Naive thymus-derived CD4-positive, alpha-beta T cell (primary cell): ENCODE results near the gene WDR88. TPM values are rescaled to one million over a fixed set of nuclear protein-coding genes. Genes with fewer than 3 reads are reported as not detected.
"Not testable (repeated sequence)": the region's sequence is repeated elsewhere in the genome, so short reads cannot be mapped to it uniquely, and the experiment has no call there.

Source experiments
- ATAC-seq: fragments of 150-1000 bp; cut with Tn5 transposase; 2 replicates; pipeline ENCODE4 v1.10.0; 2021; ENCODE audit warnings: mild to moderate bottlenecking, moderate library complexity
- CTCF ChIA-PET: fragments of 350-600 bp; sonication (Branson Sonifier 250); formaldehyde crosslinking; loops from one replicate; lab custom pipeline; 2021; ENCODE audit warnings: antibody characterized with exemption; lab: Charles Lee
- POLR2A ChIA-PET: fragments of 350-600 bp; sonication (Branson Sonifier 250); formaldehyde crosslinking; loops from one replicate; lab custom pipeline; 2021; ENCODE audit warnings: antibody characterized with exemption, inconsistent platforms; lab: Charles Lee
- DNase-seq, 9 donors: peaks; one replicate each; pipeline versions ENCODE4 v3.0.0 to v3.0.0-alpha.2; 2020 to 2022; ENCODE audit warnings: mixed read lengths in 1 of 9
- H3K27ac ChIP-seq: one replicate; pipeline ENCODE4 v1.7.0; 2013; ENCODE audit warnings: mild to moderate bottlenecking, low read depth, low read length, moderate library complexity
- H3K27me3 ChIP-seq, 2 donors: one replicate each; pipeline ENCODE4 v1.7.0; 2013; ENCODE audit warnings: low read length in 2 of 2, mild to moderate bottlenecking in 2 of 2, moderate library complexity in 2 of 2; ENCODE audit not compliant: control insufficient read depth in 2 of 2, insufficient read depth in 2 of 2
- H3K36me3 ChIP-seq, 3 experiments: 1 replicate in 2 of 3; 2 replicates in 1 of 3; pipeline ENCODE4 v1.7.0; 2013; ENCODE audit warnings: low read length in 3 of 3, mild to moderate bottlenecking in 3 of 3, moderate library complexity in 1 of 3; ENCODE audit not compliant: insufficient read depth in 3 of 3, control insufficient read depth in 2 of 3
- H3K4me1 ChIP-seq, 2 donors: one replicate each; pipeline ENCODE4 v1.7.0; 2013; ENCODE audit warnings: low read length in 2 of 2, mild to moderate bottlenecking in 2 of 2, moderate library complexity in 1 of 2; ENCODE audit not compliant: control insufficient read depth in 2 of 2, insufficient read depth in 2 of 2
- H3K4me3 ChIP-seq: 2 replicates; pipeline ENCODE4 v1.7.0; 2013; ENCODE audit warnings: mild to moderate bottlenecking, low read length
- H3K9me3 ChIP-seq, 3 experiments: 1 replicate in 2 of 3; 2 replicates in 1 of 3; pipeline ENCODE4 v1.7.0; 2013; ENCODE audit warnings: low read length in 3 of 3; ENCODE audit not compliant: control insufficient read depth in 2 of 3
- H3K27ac Mint-ChIP-seq, 9 donors: one replicate each; pipeline ENCODE4 v1.8.0; 2020 to 2022; ENCODE audit warnings: mixed read lengths in 9 of 9, mild to moderate bottlenecking in 8 of 9, moderate library complexity in 5 of 9, inconsistent platforms in 2 of 9
- H3K27me3 Mint-ChIP-seq, 5 donors: one replicate each; pipeline ENCODE4 v1.8.0; 2021 to 2022; ENCODE audit warnings: mixed read lengths in 5 of 5, mild to moderate bottlenecking in 1 of 5
- H3K36me3 Mint-ChIP-seq, 5 donors: one replicate each; pipeline ENCODE4 v1.8.0; 2020 to 2022; ENCODE audit warnings: mixed read lengths in 5 of 5, mild to moderate bottlenecking in 3 of 5, inconsistent platforms in 1 of 5
- H3K4me1 Mint-ChIP-seq, 7 donors: one replicate each; pipeline ENCODE4 v1.8.0; 2020 to 2022; ENCODE audit warnings: mixed read lengths in 7 of 7, mild to moderate bottlenecking in 3 of 7, inconsistent platforms in 1 of 7
- H3K4me3 Mint-ChIP-seq, 10 donors: one replicate each; pipeline ENCODE4 v1.8.0; 2020 to 2022; ENCODE audit warnings: mild to moderate bottlenecking in 10 of 10, mixed read lengths in 10 of 10, moderate library complexity in 6 of 10, inconsistent platforms in 2 of 10
- H3K9me3 Mint-ChIP-seq, 11 donors: one replicate each; pipeline ENCODE4 v1.8.0; 2020 to 2022; ENCODE audit warnings: mixed read lengths in 11 of 11, mild to moderate bottlenecking in 4 of 11, inconsistent platforms in 1 of 11, moderate library complexity in 1 of 11
- intact Hi-C, 2 donors: fragments of 100-400 bp; cut with micrococcal nuclease; formaldehyde crosslinking; loops; one replicate each; pipeline ENCODE4 v1.15.1; 2023
- polyA plus RNA-seq, 2 donors: library from polyadenylated mRNA; unstranded; fragments of 300-500 nt; fragmentation: Illumina TruSeq; gene quantifications; one replicate each; pipeline ENCODE4 v1.2.3, GENCODE V29; 2021
- total RNA-seq, 6 experiments: library from RNA in 5 of 6; stranded (reverse) in 5 of 6; gene quantifications; 1 replicate in 5 of 6; 2 replicates in 1 of 6; pipeline ENCODE4 v1.2.3 and lab custom pipeline; 2021 to 2026

WDR88 gene
- total and polyA plus RNA-seq, 7 experiments from 2014 or later = 0.15 to 0.62 (median 0.37) TPM; not detected in 3

GRCh38 chr19:33189453-33189852, 57.5 kb downstream of the WDR88 start:
- POLR2A ChIA-PET = interaction anchor here (0.6 kb wide), 1 partner anchor 47 kb away, joined by 3 read pairs; no protein-coding TSS in a partner anchor
- no peaks in the 10 kb centered on the region for H3K36me3 Mint-ChIP-seq

GRCh38 chr19:33191092-33191491, 59.2 kb downstream of the WDR88 start:
- H3K27ac Mint-ChIP-seq, H3K27ac ChIP-seq, H3K9me3 ChIP-seq, H3K4me3 ChIP-seq, H3K9me3 Mint-ChIP-seq, H3K27me3 ChIP-seq, H3K36me3 ChIP-seq, DNase-seq, intact Hi-C loops, H3K4me1 ChIP-seq, POLR2A ChIA-PET, H3K36me3 Mint-ChIP-seq, ATAC-seq: not testable (repeated sequence)
- CTCF ChIA-PET = interaction anchor here (0.9 kb wide), 1 partner anchor 46 kb away, joined by 3 read pairs; no protein-coding TSS in a partner anchor
- Mint-ChIP-seq H3K27me3 (peaks cover 21 to 47% (median 28%) of the 10 kb centered on the region in 5 donors), H3K4me1 (peaks cover 0 to 16% (median 8%) of the 10 kb centered on the region in 7 donors), H3K4me3 (peak overlapping the region in 1 of 10 donors; percentile 29)

More at GRCh38 chr19:33189453-33189852, 57.5 kb downstream of the WDR88 start:
- peaks cover 0 to 6% of the 10 kb centered on the region in 2 donors for H3K4me1 ChIP-seq
- no peak for DNase-seq
- no peak for ATAC-seq
- Mint-ChIP-seq H3K27ac (no peak overlapping the region), H3K27me3 (peaks cover 21 to 39% (median 28%) of the 10 kb centered on the region in 5 donors), H3K9me3 (peaks cover 0 to 4% (median 0%) of the 10 kb centered on the region in 11 donors), H3K4me3 (no peak overlapping the region), H3K4me1 (peaks cover 0 to 16% (median 9%) of the 10 kb centered on the region in 7 donors)
- H3K4me3 ChIP-seq = no peak overlapping the region
- H3K9me3 ChIP-seq = no peaks in the 10 kb centered on the region
- H3K27ac ChIP-seq = no peak overlapping the region
- CTCF ChIA-PET = interaction anchor here (1.5 kb wide), 1 partner anchor 12 kb away, joined by 3 read pairs; no protein-coding TSS in a partner anchor
- H3K36me3 ChIP-seq = no peaks in the 10 kb centered on the region
- no peaks in the 10 kb centered on the region for H3K27me3 ChIP-seq
- intact Hi-C loops = no loop called here

GRCh38 chr19:33191501-33191900, 59.6 kb downstream of the WDR88 start:
- peaks cover 0 to 13% (median 4%) of the 10 kb centered on the region in 7 donors for H3K4me1 Mint-ChIP-seq
- peaks cover 22 to 50% (median 29%) of the 10 kb centered on the region in 5 donors for H3K27me3 Mint-ChIP-seq
- intact Hi-C loops = no loop called here

GRCh38 chr19:33192010-33192409, 60.1 kb downstream of the WDR88 start:
- ATAC-seq (no peak), DNase-seq (no peak)
- H3K27me3 Mint-ChIP-seq = peaks cover 27 to 55% (median 34%) of the 10 kb centered on the region in 5 donors
- no peak overlapping the region for H3K27ac Mint-ChIP-seq
- ChIA-PET CTCF (interaction anchor here (0.6 to 0.9 kb wide), 2 partner anchors 47 to 64 kb away, joined by 3 read pairs; no protein-coding TSS in a partner anchor), POLR2A (no interaction called here)
- Histone ChIP-seq H3K27me3 (peaks cover 0 to 2% of the 10 kb centered on the region in 2 donors), H3K27ac (no peak overlapping the region), H3K4me3 (no peak overlapping the region), H3K36me3 (no peaks in the 10 kb centered on the region), H3K9me3 (no peaks in the 10 kb centered on the region), H3K4me1 (no peaks in the 10 kb centered on the region)
- H3K4me1 Mint-ChIP-seq = peaks cover 0 to 8% (median 1%) of the 10 kb centered on the region in 7 donors
- H3K36me3 Mint-ChIP-seq = no peaks in the 10 kb centered on the region
- H3K9me3 Mint-ChIP-seq = peaks cover 0 to 4% (median 0%) of the 10 kb centered on the region in 11 donors
- H3K4me3 Mint-ChIP-seq = no peak overlapping the region
- intact Hi-C loops = no loop called here

More at GRCh38 chr19:33191501-33191900, 59.6 kb downstream of the WDR88 start:
- ChIA-PET CTCF (interaction anchor here (0.6 to 0.9 kb wide), 2 partner anchors 47 to 63 kb away, joined by 3 read pairs; no protein-coding TSS in a partner anchor), POLR2A (no interaction called here)
- Mint-ChIP-seq H3K36me3 (no peaks in the 10 kb centered on the region), H3K9me3 (peaks cover 0 to 4% (median 0%) of the 10 kb centered on the region in 11 donors), H3K27ac (no peak overlapping the region), H3K4me3 (peak overlapping the region in 2 of 10 donors; percentile 29 to 32)
- H3K27me3 ChIP-seq = peaks cover 0 to 2% of the 10 kb centered on the region in 2 donors
- H3K4me3 ChIP-seq = no peak overlapping the region
- H3K27ac ChIP-seq = no peak overlapping the region
- no peaks in the 10 kb centered on the region for H3K9me3 ChIP-seq
- no peaks in the 10 kb centered on the region for H3K36me3 ChIP-seq
- peaks cover 0 to 3% of the 10 kb centered on the region in 2 donors for H3K4me1 ChIP-seq
- no peak for ATAC-seq
- DNase-seq = no peak

GRCh38 chr19:33193269-33193864, 61.5 kb downstream of the WDR88 start:
- H3K27me3 ChIP-seq = peaks cover 0 to 2% of the 10 kb centered on the region in 2 donors
- DNase-seq = no peak
- peaks cover 30 to 60% (median 37%) of the 10 kb centered on the region in 5 donors for H3K27me3 Mint-ChIP-seq
- POLR2A ChIA-PET = no interaction called here
- H3K4me3 ChIP-seq = no peak overlapping the region
- ATAC-seq = no peak
- H3K9me3 Mint-ChIP-seq = peaks cover 0 to 4% (median 0%) of the 10 kb centered on the region in 11 donors
- H3K27ac ChIP-seq = no peak overlapping the region
- peaks cover 0 to 7% (median 0%) of the 10 kb centered on the region in 7 donors for H3K4me1 Mint-ChIP-seq
- intact Hi-C loops = no loop called here
- H3K4me1 ChIP-seq = no peaks in the 10 kb centered on the region
- H3K4me3 Mint-ChIP-seq = peak overlapping the region; percentile 20 to 75 (median 62)
- no peaks in the 10 kb centered on the region for H3K9me3 ChIP-seq
- no peaks in the 10 kb centered on the region for H3K36me3 ChIP-seq
- no peak overlapping the region for H3K27ac Mint-ChIP-seq
- CTCF ChIA-PET = no interaction called here
- H3K36me3 Mint-ChIP-seq = no peaks in the 10 kb centered on the region

GRCh38 chr19:33193865-33194362, 62.0 kb downstream of the WDR88 start, which contains the start of gene LRP3:
Gene LRP3 (plus strand): TSS chr19:33194330. CDS start chr19:33194786, 456 bp downstream.
- no peak for DNase-seq
- no peaks in the 10 kb centered on the region for H3K9me3 ChIP-seq
- intact Hi-C loops = no loop called here
- Mint-ChIP-seq H3K4me1 (peaks cover 0 to 7% (median 0%) of the 10 kb centered on the region in 7 donors), H3K27ac (no peak within 1 kb of the TSS), H3K4me3 (peak within 1 kb of the TSS; percentile 20 to 75 (median 62)), H3K36me3 (no peaks in the 10 kb centered on the region), H3K27me3 (peaks cover 30 to 60% (median 37%) of the 10 kb centered on the region in 5 donors), H3K9me3 (peaks cover 0 to 4% (median 0%) of the 10 kb centered on the region in 11 donors)
- H3K4me1 ChIP-seq = no peaks in the 10 kb centered on the region
- ChIA-PET CTCF (no interaction called here), POLR2A (no interaction called here)
- no peak within 1 kb of the TSS for H3K27ac ChIP-seq
- ATAC-seq = peak; percentile 41
- H3K36me3 ChIP-seq = no peaks in the 10 kb centered on the region
- no peak within 1 kb of the TSS for H3K4me3 ChIP-seq
- H3K27me3 ChIP-seq = peaks cover 0 to 2% of the 10 kb centered on the region in 2 donors
